Neural cell (in vitro differentiated cells): Measurements from ENCODE around the gene GABRB1. TPM values are rescaled to one million over a fixed set of nuclear protein-coding genes. Genes with fewer than 3 reads are reported as not detected.

Experiments used
- H2AFZ ChIP-seq: fragments of 200-600, 300-800 bp; sonication (generic), shearing (Covaris generic); 2 replicates; pipeline ENCODE4 v1.6.0; 2014; ENCODE audit warnings: low read depth, mild to moderate bottlenecking, antibody characterized with exemption, low read length, moderate library complexity
- H3F3A ChIP-seq: fragments of 200-600 bp; shearing (Covaris generic); 2 replicates; pipeline ENCODE4 v1.6.1; 2016; ENCODE audit warnings: mild to moderate bottlenecking, moderate library complexity, mixed read lengths, antibody characterized with exemption, low read length; ENCODE audit not compliant: insufficient read depth, poor library complexity, severe bottlenecking
- H3K27ac ChIP-seq: fragments of 200-600, 300-800 bp; sonication (generic), shearing (Covaris generic); 2 replicates; pipeline ENCODE4 v1.5.1; 2014; ENCODE audit warnings: mild to moderate bottlenecking, low read length, moderate library complexity
- H3K27me3 ChIP-seq: fragments of 300-800, 200-600 bp; sonication (generic), shearing (Covaris generic); 2 replicates; pipeline ENCODE4 v1.6.0; 2014; ENCODE audit warnings: mild to moderate bottlenecking, low read depth, low read length, moderate library complexity; ENCODE audit not compliant: insufficient read depth
- H3K36me3 ChIP-seq: fragments of 300-800, 200-600 bp; sonication (generic), shearing (Covaris generic); 2 replicates; pipeline ENCODE4 v1.5.1; 2014; ENCODE audit warnings: mild to moderate bottlenecking, antibody characterized with exemption, low read length, moderate library complexity; ENCODE audit not compliant: insufficient read depth
- H3K4me2 ChIP-seq: fragments of 300-800, 200-600 bp; sonication (generic), shearing (Covaris generic); 2 replicates; pipeline ENCODE4 v1.6.0; 2014; ENCODE audit warnings: mild to moderate bottlenecking, low read length
- H3K4me3 ChIP-seq: fragments of 300-800, 200-600 bp; sonication (generic), shearing (Covaris generic); 2 replicates; pipeline ENCODE4 v1.5.1; 2014; ENCODE audit warnings: mild to moderate bottlenecking, low read length, moderate library complexity
- H3K79me2 ChIP-seq: fragments of 200-600 bp; shearing (Covaris generic); replicated peaks from 2 replicates; pipeline ENCODE4 v1.6.0; 2014; ENCODE audit warnings: mild to moderate bottlenecking, low read length, moderate library complexity; ENCODE audit not compliant: insufficient read depth
- H3K9ac ChIP-seq: fragments of 300-800, 200-600 bp; sonication (generic), shearing (Covaris generic); 2 replicates; pipeline ENCODE4 v1.6.1; 2016; ENCODE audit warnings: mild to moderate bottlenecking, low read length, mixed read lengths
- H3K9me2 ChIP-seq: fragments of 200-600 bp; shearing (Covaris generic); 2 replicates; pipeline ENCODE4 v1.6.1; 2016; ENCODE audit warnings: mild to moderate bottlenecking, low read length, mixed read lengths; ENCODE audit not compliant: insufficient read depth
- H3K9me3 ChIP-seq: fragments of 200-600, 300-800 bp; sonication (generic), shearing (Covaris generic); 2 replicates; pipeline ENCODE4 v1.6.1; 2016; ENCODE audit warnings: mild to moderate bottlenecking, mixed run types, low read length, moderate library complexity, mixed read lengths
- H4K20me1 ChIP-seq: fragments of 200-600 bp; shearing (Covaris generic); 2 replicates; pipeline ENCODE4 v1.6.1; 2016; ENCODE audit warnings: mild to moderate bottlenecking, mixed run types; ENCODE audit not compliant: insufficient read depth
- CTCF ChIP-seq: fragments of 450-650 bp; IDR thresholded peaks from 2 replicates; pipeline ENCODE4 v1.5.1; 2014; ENCODE audit warnings: antibody characterized with exemption, mild to moderate bottlenecking, moderate library complexity; ENCODE audit not compliant: poor library complexity, severe bottlenecking
- EP300 ChIP-seq: fragments of 450-650 bp; conservative IDR thresholded peaks from 2 replicates; pipeline ENCODE4 v1.6.1; 2014; ENCODE audit warnings: antibody characterized with exemption, mild to moderate bottlenecking, moderate library complexity; ENCODE audit not compliant: poor library complexity, severe bottlenecking
- EZH2 ChIP-seq: fragments of 200-600, 300-800 bp; shearing (Covaris generic), sonication (generic); IDR thresholded peaks from 2 replicates; pipeline ENCODE4 v1.6.1; 2014; ENCODE audit warnings: antibody characterized with exemption, low read length, borderline replicate concordance, mild to moderate bottlenecking; ENCODE audit not compliant: insufficient read depth, poor library complexity, severe bottlenecking
- MXI1 ChIP-seq: fragments of 450-650 bp; conservative IDR thresholded peaks from 2 replicates; pipeline ENCODE4 v1.6.1; 2014; ENCODE audit warnings: antibody characterized with exemption, mild to moderate bottlenecking; ENCODE audit not compliant: poor library complexity, severe bottlenecking
- POLR2AphosphoS5 ChIP-seq: IDR thresholded peaks from 2 replicates; pipeline ENCODE4 v1.6.1; 2012
- RAD21 ChIP-seq: fragments of 450-650 bp; conservative IDR thresholded peaks from 2 replicates; pipeline ENCODE4 v1.6.1; 2014; ENCODE audit warnings: antibody characterized with exemption, mild to moderate bottlenecking, moderate library complexity
- REST ChIP-seq: IDR thresholded peaks from 2 replicates; pipeline ENCODE4 v1.6.1; 2012; ENCODE audit warnings: borderline replicate concordance
- SMC3 ChIP-seq: fragments of 450-650 bp; conservative IDR thresholded peaks from 2 replicates; pipeline ENCODE4 v1.6.1; 2014; ENCODE audit warnings: antibody characterized with exemption, mild to moderate bottlenecking, moderate library complexity; ENCODE audit not compliant: poor library complexity
- TAF1 ChIP-seq: IDR thresholded peaks from 2 replicates; pipeline ENCODE4 v1.6.1; 2012; ENCODE audit warnings: low read depth
- polyA plus RNA-seq: library from polyadenylated mRNA; depleted of rRNA; stranded (reverse); fragments of >200 nt; gene quantifications from 2 replicates; pipeline ENCODE4 v1.2.3, GENCODE V29; 2014

GABRB1 gene
- polyA plus RNA-seq, 1 donor from 2014 or later: 1.0 TPM

DNA sequence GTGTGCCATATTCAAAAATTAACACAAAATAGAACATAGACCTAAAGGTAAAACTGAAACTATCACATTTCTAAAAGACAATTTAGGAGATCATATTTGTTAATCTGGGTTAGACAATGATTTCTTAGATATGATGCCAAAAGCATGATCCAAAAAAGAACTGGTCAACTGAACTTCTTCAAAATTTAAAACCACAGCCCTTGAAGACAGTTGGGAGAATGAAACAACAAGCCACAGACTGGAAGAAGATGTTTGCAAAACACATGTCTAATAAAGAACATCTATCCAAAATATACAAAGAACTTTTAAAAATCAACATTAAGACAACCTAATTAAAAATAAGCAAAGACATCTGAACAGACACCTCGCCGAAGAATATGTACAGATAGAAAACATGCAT lies 412.7 kb downstream of the GABRB1 start:
- Histone ChIP-seq H3K27me3 (no peaks in the 10 kb centered on the region), H3K27ac (no peak overlapping the region), H3K9me3 (no peaks in the 10 kb centered on the region), H3K36me3 (no peaks in the 10 kb centered on the region), H2AFZ (no peak overlapping the region), H3K4me2 (no peak overlapping the region), H3F3A (no peaks in the 10 kb centered on the region), H3K4me3 (no peak overlapping the region), H3K9me2 (no peaks in the 10 kb centered on the region), H4K20me1 (no peaks in the 10 kb centered on the region), H3K9ac (no peak overlapping the region), H3K79me2 (no peaks in the 10 kb centered on the region)
- TF ChIP-seq CTCF: no peak
- no peak for TF ChIP-seq RAD21
- TF ChIP-seq SMC3: no peak
- TF ChIP-seq EZH2: no peak
- no peak for TF ChIP-seq EP300
- no peak for TF ChIP-seq TAF1
- TF ChIP-seq POLR2AphosphoS5: no peak
- TF ChIP-seq MXI1: no peak
- TF ChIP-seq REST: no peak

DNA sequence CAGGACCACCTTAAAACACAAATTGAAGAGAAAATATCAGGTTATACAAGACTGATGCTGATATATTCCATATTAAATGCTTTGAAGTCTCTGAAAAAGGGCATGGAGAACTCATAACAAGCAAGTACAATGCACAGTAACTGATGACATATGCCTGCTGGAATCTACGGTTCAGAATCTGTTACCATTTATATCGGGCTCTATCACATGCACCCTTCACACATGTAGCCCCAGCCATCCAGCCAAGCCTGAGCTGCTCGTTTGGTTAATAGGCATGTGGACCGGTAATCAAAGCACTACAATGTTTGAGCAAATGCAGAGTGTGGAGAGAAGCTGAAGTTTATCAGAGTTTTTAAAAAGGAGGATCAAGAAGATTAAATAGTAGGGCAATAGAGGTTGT lies 420.3 kb downstream of the GABRB1 start:
- no peak overlapping the region for H3K4me2 ChIP-seq

More for the DNA sequence above, 420.3 kb downstream of the GABRB1 start:
- Histone ChIP-seq H2AFZ (no peak overlapping the region), H3K79me2 (no peaks in the 10 kb centered on the region), H3F3A (no peaks in the 10 kb centered on the region), H3K9me2 (no peaks in the 10 kb centered on the region), H4K20me1 (no peaks in the 10 kb centered on the region), H3K27me3 (no peaks in the 10 kb centered on the region), H3K27ac (no peak overlapping the region), H3K9ac (no peak overlapping the region), H3K4me3 (no peak overlapping the region), H3K9me3 (no peaks in the 10 kb centered on the region), H3K36me3 (peaks cover 5% of the 10 kb centered on the region)
- TF ChIP-seq REST (no peak), EP300 (no peak), RAD21 (no peak), CTCF (no peak), EZH2 (no peak), TAF1 (no peak), MXI1 (no peak), SMC3 (no peak), POLR2AphosphoS5 (no peak)
